ENCODE measurements around the gene ZNF664. TPM values are rescaled to one million over a fixed set of nuclear protein-coding genes. Genes with fewer than 3 reads are reported as not detected.
A peak's percentile ranks its signal among the peaks of the same experiment; 100 is the strongest.

The ZNF664 gene
- total and polyA plus RNA-seq, 9 of the 15 experiments (the other 6 are each of a cell fraction or from before 2014, with no cell fraction given), result 3.3 to 101 (median 63.6) TPM

- no peak for TF ChIP-seq ARID3B (CRISPR knock-in tag; IDR thresholded peaks at IDR 0.05; ENCODE audit: borderline replicate concordance)
- TF ChIP-seq FUS (optimal IDR thresholded peaks at IDR 0.05; ENCODE audit: low read depth, low read length), result no peak
- TF ChIP-seq HMGXB4 (CRISPR knock-in tag; IDR thresholded peaks at IDR 0.05), result no peak
- TF ChIP-seq ZNF445 (CRISPR knock-in tag; IDR thresholded peaks at IDR 0.05; ENCODE audit: low read depth), result no peak
- TF ChIP-seq MCM7 (IDR thresholded peaks at IDR 0.05), result no peak
- TF ChIP-seq STAG1 (CRISPR knock-in tag; IDR thresholded peaks at IDR 0.05; ENCODE audit: borderline replicate concordance), result peak; percentile 40; the same call in 1 of the 2 replicates
- no peak for TF ChIP-seq THAP12 (CRISPR knock-in tag; IDR thresholded peaks at IDR 0.05)
- TF ChIP-seq ZNF76 (CRISPR knock-in tag; IDR thresholded peaks at IDR 0.05; ENCODE audit: borderline replicate concordance), result no peak
- TF ChIP-seq ZNF318 (IDR thresholded peaks at IDR 0.05; ENCODE audit: borderline replicate concordance in 1 of 2, low read depth in 1 of 2), result no peak
- TF ChIP-seq YY1 (IDR thresholded peaks at IDR 0.05; ENCODE audit: borderline replicate concordance in 1 of 3, control insufficient read depth in 1 of 3, extremely low read depth in 1 of 3, insufficient read depth in 3 of 3, insufficient read length in 1 of 3, insufficient replicate concordance in 2 of 3, low read depth in 1 of 3, low read length in 2 of 3), result peak; percentile 38 to 92 (median 74)
- TF ChIP-seq CHD1 (IDR thresholded peaks at IDR 0.05; ENCODE audit: low read length), result no peak
These were observed 63.7 kb downstream of the ZNF664 start (continued) for GRCh38 chr12:124036657-124037109.
